Vagina (tissue), 2 donors: ENCODE measurements around the gene PDE4C.

Experiments
- CTCF ChIP-seq, 3 experiments: fragments of 450-650 bp in 2 of 3; fragments of 200-600 bp in 1 of 3; sonication (generic) in 1 of 3; IDR thresholded peaks; one replicate each; pipeline ENCODE4 v1.5.1; 2017 to 2019; ENCODE audit warnings: antibody characterized with exemption in 3 of 3, mild to moderate bottlenecking in 2 of 3, moderate library complexity in 2 of 3
- POLR2A ChIP-seq, 2 donors: fragments of 450-650 bp; IDR thresholded peaks; one replicate each; pipeline ENCODE4 v1.6.1; 2017; ENCODE audit warnings: antibody characterized with exemption in 2 of 2, mild to moderate bottlenecking in 2 of 2, moderate library complexity in 2 of 2
- POLR2AphosphoS5 ChIP-seq, 2 donors: sonication (generic); formaldehyde crosslinking; IDR thresholded peaks; one replicate each; pipeline ENCODE4 v1.9.0; 2017; ENCODE audit warnings: antibody characterized with exemption in 2 of 2, mild to moderate bottlenecking in 2 of 2, low read depth in 1 of 2; ENCODE audit not compliant: insufficient read depth in 1 of 2

- TF ChIP-seq POLR2A (IDR thresholded peaks at IDR 0.05) (peak in 1 of 2 donors; percentile 46), CTCF (IDR thresholded peaks at IDR 0.05) (peak in 1 of 3 experiments; percentile 19), POLR2AphosphoS5 (IDR thresholded peaks at IDR 0.05; ENCODE audit: insufficient read depth in 1 of 2, low read depth in 1 of 2) (peak in 1 of 2 donors; percentile 73)
Observed at GRCh38 chr19:18204394-18205199, 21.6 kb downstream of the PDE4C start.
